ENCODE data around the gene SPINT1.

SPINT1 gene

GRCh38 chr15:40893019-40893670 lies 49.3 kb downstream of the SPINT1 start:
- DNase-seq (ENCODE audit: low read depth): no peak

- DNase-seq (ENCODE audit: low read depth): peak; percentile 99
Measured at GRCh38 chr15:40893733-40894680, 50.2 kb downstream of the SPINT1 start, which contains the start of gene VPS18. TSS of gene VPS18 (plus strand) at chr15:40894450. CDS start at chr15:40894769, 319 bp downstream.

DNA sequence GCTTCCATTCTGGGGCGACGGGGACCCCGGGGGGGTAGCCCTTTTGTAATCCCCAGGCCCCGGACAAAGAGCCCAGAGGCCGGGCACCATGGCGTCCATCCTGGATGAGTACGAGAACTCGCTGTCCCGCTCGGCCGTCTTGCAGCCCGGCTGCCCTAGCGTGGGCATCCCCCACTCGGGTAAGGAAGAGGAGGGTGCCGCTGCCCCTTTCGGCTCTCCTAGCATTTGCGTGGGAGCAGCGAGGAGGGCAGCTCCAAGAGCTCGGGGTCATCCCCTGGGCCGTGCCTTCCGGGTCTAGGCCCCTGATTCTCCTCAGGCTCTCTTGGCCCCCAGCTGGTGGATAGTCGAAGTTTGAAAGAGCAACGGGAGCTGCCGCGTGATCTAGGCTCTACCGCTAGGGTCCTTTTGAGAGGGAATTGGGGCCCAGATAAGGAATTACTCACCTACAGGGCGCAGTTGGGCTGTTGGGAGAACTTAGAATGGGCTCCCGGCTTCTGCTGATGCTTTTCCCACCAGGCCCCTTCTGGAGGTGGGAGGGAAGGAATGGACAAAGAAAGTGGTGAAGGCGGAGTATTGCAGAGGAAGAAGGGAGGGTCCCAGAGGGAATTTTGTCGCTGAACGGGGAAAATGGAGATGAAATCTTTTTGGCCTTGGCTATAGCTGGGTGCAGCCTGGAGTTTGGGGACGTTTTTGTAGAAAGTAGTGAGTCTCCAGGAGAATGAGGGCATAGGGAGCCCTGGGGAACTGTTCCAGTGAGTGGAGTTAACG lies 51.0 kb downstream of the SPINT1 start:
- DNase-seq (ENCODE audit: low read depth): no peak

DNA sequence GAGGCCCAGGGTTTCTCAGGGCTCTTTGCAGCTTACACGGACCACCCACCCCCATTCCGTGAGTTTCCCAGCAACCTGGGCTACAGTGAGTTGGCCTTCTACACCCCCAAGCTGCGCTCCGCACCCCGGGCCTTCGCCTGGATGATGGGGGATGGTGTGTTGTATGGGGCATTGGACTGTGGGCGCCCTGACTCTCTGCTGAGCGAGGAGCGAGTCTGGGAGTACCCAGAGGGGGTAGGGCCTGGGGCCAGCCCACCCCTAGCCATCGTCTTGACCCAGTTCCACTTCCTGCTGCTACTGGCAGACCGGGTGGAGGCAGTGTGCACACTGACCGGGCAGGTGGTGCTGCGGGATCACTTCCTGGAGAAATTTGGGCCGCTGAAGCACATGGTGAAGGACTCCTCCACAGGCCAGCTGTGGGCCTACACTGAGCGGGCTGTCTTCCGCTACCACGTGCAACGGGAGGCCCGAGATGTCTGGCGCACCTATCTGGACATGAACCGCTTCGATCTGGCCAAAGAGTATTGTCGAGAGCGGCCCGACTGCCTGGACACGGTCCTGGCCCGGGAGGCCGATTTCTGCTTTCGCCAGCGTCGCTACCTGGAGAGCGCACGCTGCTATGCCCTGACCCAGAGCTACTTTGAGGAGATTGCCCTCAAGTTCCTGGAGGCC lies 55.8 kb downstream of the SPINT1 start:
- no peak for DNase-seq (ENCODE audit: low read depth)

GRCh38 chr15:40900256-40901052 lies 56.6 kb downstream of the SPINT1 start:
- no peak for DNase-seq (ENCODE audit: low read depth)

- DNase-seq (ENCODE audit: low read depth): no peak
Measured at GRCh38 chr15:40901053-40901443, 57.2 kb downstream of the SPINT1 start.

GRCh38 chr15:40902605-40903561 lies 59.0 kb downstream of the SPINT1 start:
- DNase-seq (ENCODE audit: low read depth): no peak

DNA sequence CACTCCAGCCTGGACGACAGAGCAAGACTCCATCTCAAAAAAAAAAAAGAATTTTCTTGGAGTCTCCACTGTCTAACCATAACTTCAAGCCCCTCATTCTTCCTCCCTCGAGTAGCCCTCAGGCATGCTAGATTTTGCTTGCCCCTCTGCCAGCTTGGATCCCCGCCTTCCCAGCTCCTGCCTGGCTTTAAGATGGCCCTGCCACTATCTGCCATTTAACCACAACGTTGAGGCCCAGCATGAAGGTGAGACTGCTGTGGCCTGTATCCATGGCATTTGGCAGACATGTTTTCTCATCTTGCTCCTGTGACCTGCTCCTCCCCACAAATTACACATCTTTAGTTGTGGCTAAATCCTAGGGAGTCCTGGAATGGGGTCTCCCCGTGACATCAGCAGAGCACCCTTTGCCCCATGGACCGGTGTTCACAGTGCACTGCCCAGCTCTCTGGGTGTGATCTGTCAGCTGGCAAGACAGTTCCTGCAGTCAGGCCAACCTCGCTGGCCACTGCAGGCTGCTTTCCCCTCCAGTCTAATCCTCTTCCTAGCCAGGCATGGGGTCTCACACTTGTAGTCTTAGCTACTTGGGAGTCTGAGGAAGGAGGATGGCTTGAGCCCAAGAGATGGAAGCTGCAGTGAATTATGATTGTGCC lies 60.8 kb downstream of the SPINT1 start:
- no peak for DNase-seq (ENCODE audit: low read depth)

DNA sequence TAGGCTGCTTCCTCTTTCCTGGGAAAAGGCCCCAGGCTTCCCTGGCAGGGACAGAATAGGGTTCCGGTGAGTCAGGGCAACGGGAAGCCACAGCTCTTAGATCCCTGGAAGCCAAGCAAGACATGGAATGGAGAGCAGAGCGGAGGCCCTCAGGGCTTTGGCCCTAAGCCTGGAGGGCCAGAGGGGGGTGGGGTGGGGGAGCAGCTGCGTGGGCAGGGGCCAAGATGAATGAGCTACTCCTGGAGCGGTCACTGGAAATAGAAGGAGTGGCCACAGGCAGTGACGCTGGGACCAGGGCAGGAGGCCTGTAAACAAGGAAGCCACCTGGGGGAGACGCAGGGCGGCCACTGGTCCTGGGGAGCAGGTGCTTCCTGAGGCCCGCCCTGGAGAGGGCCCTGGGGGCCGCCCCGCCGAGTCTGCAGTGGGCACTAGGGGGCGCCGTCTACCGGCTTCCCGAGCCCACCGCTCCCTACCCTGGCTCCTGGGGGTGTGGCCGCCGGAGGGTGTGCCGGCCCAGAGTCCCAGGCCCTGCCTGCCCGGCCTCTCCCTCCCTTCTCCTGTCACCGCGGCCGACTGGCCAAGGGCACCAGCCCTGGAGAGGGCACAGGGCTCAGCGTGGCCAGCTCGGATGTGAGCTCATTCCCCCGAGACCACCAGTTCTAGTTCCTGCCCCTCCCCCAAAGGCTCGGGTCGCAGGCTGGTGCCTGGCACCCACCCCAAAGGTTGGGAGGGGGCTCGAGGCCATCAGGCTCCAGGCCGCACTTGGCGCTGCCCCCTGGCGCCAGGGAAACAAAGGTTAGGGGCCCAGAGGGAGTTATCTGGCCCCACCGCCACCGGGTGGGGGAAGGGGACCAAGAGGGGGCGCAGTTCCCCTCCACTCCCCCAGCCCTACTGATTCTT lies 62.5 kb downstream of the SPINT1 start:
- peak; percentile 58 for DNase-seq (ENCODE audit: low read depth)

DNA sequence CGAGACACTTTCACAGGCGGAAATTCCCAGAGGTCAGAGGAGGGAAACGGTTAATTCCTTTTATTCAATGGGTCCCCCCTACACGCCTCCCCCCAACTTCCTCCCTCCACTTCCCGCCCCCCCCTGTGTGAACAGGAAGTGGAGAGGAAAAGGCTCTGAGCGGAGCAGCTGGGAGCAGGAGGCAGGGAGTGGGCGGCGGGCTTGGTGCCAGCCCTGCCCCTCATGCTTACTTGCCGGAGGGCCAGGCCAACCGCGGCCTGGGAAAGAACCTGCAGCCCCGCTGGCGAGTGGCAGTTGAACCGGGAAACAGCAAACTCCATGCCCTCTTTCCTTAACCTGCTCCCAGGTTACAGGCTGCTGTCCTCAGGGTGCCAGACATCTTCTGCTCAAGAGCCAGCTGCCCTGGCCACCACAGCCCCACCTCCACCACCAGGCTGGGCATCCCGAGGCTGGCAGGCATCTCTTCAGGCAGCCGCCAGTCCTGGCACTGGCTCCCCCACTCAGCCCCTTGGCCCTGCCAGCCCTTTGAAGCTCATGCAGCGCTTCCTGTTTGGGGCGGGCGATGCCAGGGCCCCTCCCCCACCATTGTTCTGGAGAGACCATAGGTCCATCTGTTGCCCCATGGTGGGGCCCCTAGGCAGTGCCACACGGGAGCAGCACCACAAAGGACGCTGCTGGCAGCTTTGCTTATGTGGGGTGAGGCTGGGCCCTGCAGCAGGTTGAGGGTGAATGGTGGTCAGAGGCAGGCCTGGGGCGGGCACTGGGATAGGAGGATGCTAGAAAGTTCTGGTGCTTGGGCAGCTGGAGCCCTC lies 63.3 kb downstream of the SPINT1 start:
- DNase-seq (ENCODE audit: low read depth): no peak

Data from stimulated activated CD8-positive, alpha-beta memory T cell treated with anti-CD3 and anti-CD28 coated beads, Interleukin-15, amount 100 ng/mL, for 1 hour (primary cell).